ENCODE data around the gene FGFR2. TPM values are rescaled to one million over a fixed set of nuclear protein-coding genes. Genes with fewer than 3 reads are reported as not detected.
A peak's percentile ranks its signal among the peaks of the same experiment; 100 is the strongest.

Gene FGFR2
- total RNA-seq, 1 donor from 2014 or later: 8.0 TPM

DNA sequence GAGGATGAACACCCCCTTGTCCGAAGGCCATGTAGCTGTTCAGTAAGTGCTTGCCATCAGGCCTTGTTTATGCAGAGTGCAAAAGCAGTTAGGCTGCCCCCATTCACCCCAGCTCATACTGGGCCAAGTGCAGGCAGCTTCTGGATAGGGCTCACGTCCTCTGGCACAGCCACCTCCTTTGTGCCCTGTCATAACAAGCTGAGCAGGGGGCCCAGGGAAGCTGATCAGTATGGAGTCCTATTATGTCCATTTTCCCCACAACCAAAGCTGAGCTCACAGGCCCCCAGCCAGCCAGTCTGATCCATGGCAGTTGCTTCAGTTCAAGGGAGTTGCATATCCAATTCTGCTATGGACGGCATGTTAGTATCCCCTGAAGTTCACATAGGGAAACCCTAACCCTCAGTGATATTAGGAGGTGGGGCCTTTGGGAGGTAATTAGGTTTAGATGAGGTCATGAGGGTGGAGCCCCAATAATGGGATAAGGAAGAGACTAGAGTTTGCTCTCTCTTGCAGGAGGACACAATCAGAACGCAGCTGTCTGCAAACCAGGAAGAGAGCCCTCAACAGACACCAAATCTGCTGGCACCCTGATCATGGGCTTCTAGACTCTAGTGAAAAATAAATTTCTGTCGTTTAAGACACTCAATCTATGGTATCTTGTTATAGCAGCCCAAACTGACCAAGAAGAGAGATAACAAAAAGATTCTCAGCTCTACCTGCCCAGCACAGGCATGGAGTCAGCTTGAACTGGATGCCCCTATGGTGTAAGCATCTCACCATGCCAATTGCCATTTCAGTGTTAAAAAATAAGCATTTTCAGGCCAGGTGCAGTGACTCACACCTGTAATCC, 155.9 kb downstream of the FGFR2 start:
- Mint-ChIP-seq H3K9me3 (ENCODE audit: unreplicated experiment) (no peaks in the 10 kb centered on the region), H3K4me1 (ENCODE audit: unreplicated experiment) (no peaks in the 10 kb centered on the region)

DNA sequence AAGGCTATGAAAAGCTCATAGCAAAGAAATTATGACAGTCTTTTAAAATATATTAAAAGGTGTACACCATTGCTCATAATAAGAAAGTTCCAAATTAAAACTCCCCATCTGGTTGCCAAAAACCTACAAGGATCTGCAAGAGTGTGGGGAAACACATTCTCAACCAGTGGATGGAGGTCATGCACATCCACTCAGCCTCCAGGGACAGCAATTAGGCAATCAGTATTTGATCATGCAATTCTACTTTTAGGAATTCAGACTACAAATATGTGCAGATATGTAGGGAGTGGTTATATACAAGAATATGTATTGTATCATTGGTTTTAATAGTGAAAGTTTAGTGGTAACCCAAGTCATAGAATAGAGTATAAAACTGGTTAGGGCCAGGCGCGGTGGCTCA, 157.8 kb downstream of the FGFR2 start:
- DNase-seq (ENCODE audit: extremely low spot score, unreplicated experiment): no peak
- Mint-ChIP-seq H3K9me3 (ENCODE audit: unreplicated experiment) (no peaks in the 10 kb centered on the region), H3K27me3 (ENCODE audit: unreplicated experiment) (peaks cover 7% of the 10 kb centered on the region), H3K27ac (ENCODE audit: unreplicated experiment) (no peak overlapping the region), H3K4me3 (ENCODE audit: unreplicated experiment) (no peak overlapping the region), H3K4me1 (ENCODE audit: unreplicated experiment) (no peaks in the 10 kb centered on the region), H3K36me3 (ENCODE audit: unreplicated experiment) (no peaks in the 10 kb centered on the region)
- TF ChIP-seq, protein P1, sequence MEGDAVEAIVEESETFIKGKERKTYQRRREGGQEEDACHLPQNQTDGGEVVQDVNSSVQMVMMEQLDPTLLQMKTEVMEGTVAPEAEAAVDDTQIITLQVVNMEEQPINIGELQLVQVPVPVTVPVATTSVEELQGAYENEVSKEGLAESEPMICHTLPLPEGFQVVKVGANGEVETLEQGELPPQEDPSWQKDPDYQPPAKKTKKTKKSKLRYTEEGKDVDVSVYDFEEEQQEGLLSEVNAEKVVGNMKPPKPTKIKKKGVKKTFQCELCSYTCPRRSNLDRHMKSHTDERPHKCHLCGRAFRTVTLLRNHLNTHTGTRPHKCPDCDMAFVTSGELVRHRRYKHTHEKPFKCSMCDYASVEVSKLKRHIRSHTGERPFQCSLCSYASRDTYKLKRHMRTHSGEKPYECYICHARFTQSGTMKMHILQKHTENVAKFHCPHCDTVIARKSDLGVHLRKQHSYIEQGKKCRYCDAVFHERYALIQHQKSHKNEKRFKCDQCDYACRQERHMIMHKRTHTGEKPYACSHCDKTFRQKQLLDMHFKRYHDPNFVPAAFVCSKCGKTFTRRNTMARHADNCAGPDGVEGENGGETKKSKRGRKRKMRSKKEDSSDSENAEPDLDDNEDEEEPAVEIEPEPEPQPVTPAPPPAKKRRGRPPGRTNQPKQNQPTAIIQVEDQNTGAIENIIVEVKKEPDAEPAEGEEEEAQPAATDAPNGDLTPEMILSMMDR (IDR thresholded peaks at IDR 0.05): no peak

More for the DNA sequence above, 155.9 kb downstream of the FGFR2 start:
- TF ChIP-seq, protein P1 (IDR thresholded peaks at IDR 0.05): no peak
- Mint-ChIP-seq H3K4me3 (ENCODE audit: unreplicated experiment) (no peak overlapping the region), H3K27me3 (ENCODE audit: unreplicated experiment) (peaks cover 9% of the 10 kb centered on the region), H3K27ac (ENCODE audit: unreplicated experiment) (no peak overlapping the region), H3K36me3 (ENCODE audit: unreplicated experiment) (no peaks in the 10 kb centered on the region)
- no peak for DNase-seq (ENCODE audit: extremely low spot score, unreplicated experiment)

DNA sequence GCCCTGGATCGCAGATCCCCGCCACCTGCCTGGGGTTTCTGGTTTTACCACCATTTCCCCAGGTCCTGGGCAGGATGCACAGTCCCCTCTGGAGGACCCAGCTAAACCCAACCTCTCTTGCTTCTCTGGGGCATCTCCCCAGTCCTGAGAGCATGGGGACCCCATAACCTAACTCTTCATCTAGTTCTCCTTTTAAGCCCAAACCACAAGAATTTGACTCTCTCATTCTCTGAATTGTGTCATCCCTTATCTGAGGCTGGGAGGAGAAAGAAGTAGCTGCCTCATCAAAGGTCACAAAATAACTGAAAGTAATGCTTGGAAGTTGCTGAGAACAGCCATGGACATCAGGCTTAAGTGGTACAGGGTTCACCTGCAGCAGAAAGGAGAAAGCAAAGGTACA, 159.9 kb downstream of the FGFR2 start:
- TF ChIP-seq, protein P1 (IDR thresholded peaks at IDR 0.05): no peak
- no peak for DNase-seq (ENCODE audit: extremely low spot score, unreplicated experiment)
- Mint-ChIP-seq H3K27ac (ENCODE audit: unreplicated experiment) (no peak overlapping the region), H3K4me3 (ENCODE audit: unreplicated experiment) (no peak overlapping the region), H3K36me3 (ENCODE audit: unreplicated experiment) (no peaks in the 10 kb centered on the region), H3K27me3 (ENCODE audit: unreplicated experiment) (no peaks in the 10 kb centered on the region), H3K9me3 (ENCODE audit: unreplicated experiment) (no peaks in the 10 kb centered on the region), H3K4me1 (ENCODE audit: unreplicated experiment) (no peaks in the 10 kb centered on the region)

DNA sequence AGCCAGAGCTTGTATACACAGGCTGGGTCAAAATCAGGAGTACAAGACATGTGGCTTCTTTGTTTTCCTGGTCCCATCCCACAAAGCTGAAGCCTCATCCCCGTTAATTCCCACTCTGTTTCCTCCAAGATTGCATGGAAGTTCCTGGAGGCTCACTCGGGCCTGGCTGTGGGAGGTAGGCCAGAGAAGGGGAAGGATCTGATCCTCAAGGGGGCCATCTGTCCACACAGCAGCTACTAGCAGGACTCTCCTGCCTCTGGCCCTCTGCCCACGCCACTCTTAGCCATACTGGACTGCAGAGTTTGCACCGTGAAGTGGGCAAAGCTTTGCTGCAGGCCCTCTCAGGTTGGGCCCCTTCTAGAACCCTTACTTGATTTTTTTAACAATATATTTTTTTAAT, 160.6 kb downstream of the FGFR2 start:
- no peak overlapping the region for H3K4me3 Mint-ChIP-seq (ENCODE audit: unreplicated experiment)

More for the DNA sequence above, 160.6 kb downstream of the FGFR2 start:
- H3K4me1 Mint-ChIP-seq (ENCODE audit: unreplicated experiment): no peaks in the 10 kb centered on the region
- H3K27ac Mint-ChIP-seq (ENCODE audit: unreplicated experiment): no peak overlapping the region
- no peaks in the 10 kb centered on the region for H3K36me3 Mint-ChIP-seq (ENCODE audit: unreplicated experiment)
- H3K27me3 Mint-ChIP-seq (ENCODE audit: unreplicated experiment): no peaks in the 10 kb centered on the region
- no peak for DNase-seq (ENCODE audit: extremely low spot score, unreplicated experiment)
- TF ChIP-seq, protein P1 (IDR thresholded peaks at IDR 0.05): peak; percentile 6
- no peaks in the 10 kb centered on the region for H3K9me3 Mint-ChIP-seq (ENCODE audit: unreplicated experiment)

Measured in osteocyte (in vitro differentiated cells).